GM12875 (cell line): Measurements from ENCODE around the gene ZNF761.
A peak's percentile ranks its signal among the peaks of the same experiment; 100 is the strongest.
"Not testable (repeated sequence)": the region's sequence is repeated elsewhere in the genome, so short reads cannot be mapped to it uniquely, and the experiment has no call there.

Source experiments
- H3K4me3 ChIP-seq: one replicate; pipeline ENCODE4 v1.5.1; 2011; ENCODE audit warnings: low read depth, low read length, control low read depth
- CTCF ChIP-seq: IDR thresholded peaks from 2 replicates; pipeline ENCODE4 v1.5.1; 2011; ENCODE audit warnings: low read depth, mild to moderate bottlenecking, control low read depth, inconsistent platforms, low read length, moderate library complexity, borderline replicate concordance; ENCODE audit not compliant: insufficient read depth

Gene ZNF761

DNA sequence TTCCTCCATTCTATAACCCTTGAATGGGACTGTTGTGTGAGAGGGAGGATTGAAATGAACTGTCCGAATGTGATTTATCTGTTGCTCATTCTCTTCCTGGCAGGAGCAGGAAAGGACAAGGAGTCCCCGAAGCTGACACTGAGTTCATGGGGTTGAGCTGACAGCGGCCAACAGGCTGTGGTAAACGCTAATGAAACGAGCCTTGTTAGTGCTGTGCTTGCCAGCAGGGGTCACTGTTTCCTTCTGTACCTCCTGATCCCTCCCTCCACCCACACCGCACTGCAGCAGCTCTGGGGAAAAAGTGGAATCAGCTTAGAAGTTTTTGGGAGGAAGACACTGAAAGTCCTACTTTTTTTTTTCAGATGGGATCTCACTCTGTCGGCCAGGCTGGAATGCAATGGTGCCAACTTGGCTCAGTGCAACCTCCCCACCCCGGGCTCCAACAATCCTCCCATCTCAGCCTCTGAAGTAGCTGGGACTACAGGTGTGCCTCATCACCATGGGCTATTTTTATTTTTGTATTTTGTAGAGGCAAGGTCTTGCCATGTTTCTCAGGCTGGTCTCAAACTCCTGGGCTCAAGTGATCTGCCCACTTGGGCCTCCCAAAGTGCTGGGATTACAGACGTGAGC lies 6.7 kb upstream of the ZNF761 start:
- TF ChIP-seq CTCF = peak; percentile 61

GRCh38 chr19:53432088-53432661 lies 391 bp downstream of the ZNF761 start:
- TF ChIP-seq CTCF = no peak
- H3K4me3 ChIP-seq = peak overlapping the region; percentile 66

More for the DNA sequence above, 6.7 kb upstream of the ZNF761 start:
- no peak overlapping the region for H3K4me3 ChIP-seq

- not testable (repeated sequence) for H3K4me3 ChIP-seq
These were observed 12.0 kb downstream of the ZNF761 start for GRCh38 chr19:53443809-53444208.

- not testable (repeated sequence) for H3K4me3 ChIP-seq
These were observed 15.4 kb downstream of the ZNF761 start for GRCh38 chr19:53447196-53447595.

DNA sequence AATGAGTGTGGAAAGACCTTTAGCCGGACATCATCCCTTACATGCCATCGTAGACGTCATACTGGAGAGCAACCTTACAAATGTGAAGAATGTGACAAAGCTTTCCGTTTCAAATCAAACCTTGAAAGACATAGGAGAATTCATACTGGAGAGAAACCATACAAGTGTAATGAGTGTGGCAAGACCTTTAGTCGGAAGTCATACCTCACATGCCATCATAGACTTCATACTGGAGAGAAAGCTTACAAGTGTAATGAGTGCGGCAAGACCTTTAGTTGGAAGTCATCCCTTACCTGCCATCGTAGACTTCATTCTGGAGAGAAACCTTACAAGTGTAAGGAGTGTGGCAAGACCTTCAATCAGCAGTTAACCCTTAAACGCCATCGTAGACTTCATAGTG lies 24.0 kb downstream of the ZNF761 start:
- TF ChIP-seq CTCF = no peak
- no peak overlapping the region for H3K4me3 ChIP-seq

DNA sequence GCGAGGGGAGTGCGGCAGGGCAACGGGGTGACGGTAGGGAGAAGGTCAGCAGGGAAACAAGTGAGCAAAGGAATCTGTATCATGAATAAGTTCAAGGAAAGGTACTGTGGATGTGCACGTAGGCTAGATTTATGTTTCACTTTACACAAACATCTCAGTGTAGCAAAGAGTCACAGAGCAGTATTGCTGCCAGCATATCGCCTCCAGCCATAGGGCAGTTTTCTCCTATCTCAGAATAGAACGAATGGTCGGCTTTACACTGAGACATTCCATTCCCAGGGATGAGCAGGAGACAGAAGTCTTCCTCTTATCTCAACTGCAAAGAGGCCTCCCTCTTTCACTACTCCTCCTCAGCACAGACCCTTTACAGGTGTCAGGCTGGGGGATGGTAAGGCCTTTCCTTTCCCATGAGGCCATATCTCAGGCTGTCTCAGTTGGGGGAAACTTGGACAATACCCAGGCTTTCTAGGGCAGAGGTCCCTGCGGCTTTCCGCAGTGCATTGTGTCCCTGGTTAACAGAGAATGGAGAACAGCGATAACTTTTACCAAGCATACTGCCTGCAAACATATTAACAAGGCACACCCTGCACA lies 28.4 kb downstream of the ZNF761 start:
- not testable (repeated sequence) for H3K4me3 ChIP-seq

DNA sequence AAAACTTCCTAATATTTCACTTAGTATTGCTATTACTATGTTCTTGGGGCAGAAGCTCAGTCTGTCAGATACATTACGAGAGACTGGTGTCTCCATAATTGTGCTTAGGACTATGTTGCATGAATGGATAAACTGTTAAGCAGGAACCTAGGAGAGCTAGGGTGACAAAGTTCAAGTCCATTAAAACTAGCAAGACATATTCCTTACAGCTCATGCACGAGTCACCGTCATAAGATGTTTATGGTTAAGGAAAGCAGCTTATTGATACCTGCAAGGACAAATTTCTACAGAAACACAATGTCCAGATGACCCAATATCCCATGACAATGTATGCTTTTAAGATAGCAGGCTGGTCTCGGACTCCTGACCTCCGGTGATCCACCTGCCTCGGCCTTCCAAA lies 30.1 kb downstream of the ZNF761 start:
- TF ChIP-seq CTCF = no peak
- no peak overlapping the region for H3K4me3 ChIP-seq

DNA sequence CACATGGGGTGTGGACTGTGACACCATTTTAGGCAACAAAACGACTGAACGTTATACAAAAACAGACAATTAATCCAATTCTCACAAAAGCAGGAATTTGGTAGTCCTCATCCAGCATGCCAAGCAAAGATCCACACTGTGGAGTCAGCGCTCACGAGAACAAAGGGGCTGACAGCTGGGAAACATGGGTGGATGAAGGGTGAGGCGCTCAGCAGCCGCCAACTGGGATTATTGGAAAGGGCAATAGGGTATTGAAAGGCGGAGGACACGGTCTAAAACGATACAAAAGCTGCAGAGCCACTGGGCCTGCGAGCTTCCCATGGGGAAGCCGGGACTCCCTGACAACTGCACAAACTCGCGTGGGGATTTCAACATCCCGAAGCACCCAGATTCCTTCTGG lies 31.1 kb downstream of the ZNF761 start:
- no peak for TF ChIP-seq CTCF
- no peak overlapping the region for H3K4me3 ChIP-seq
